H9 (cell line): Measurements from ENCODE around the gene HSD17B3. TPM values are rescaled to one million over a fixed set of nuclear protein-coding genes. Genes with fewer than 3 reads are reported as not detected.

Experiments
- DNase-seq: peaks from one replicate; pipeline ENCODE4 v3.0.0-alpha.2; 2017
- H2AFZ ChIP-seq: one replicate; pipeline ENCODE4 v1.6.1; 2013; ENCODE audit warnings: mild to moderate bottlenecking, low read length, control low read depth, moderate library complexity
- H2AK5ac ChIP-seq: 2 replicates; pipeline ENCODE4 v1.6.1; 2013; ENCODE audit warnings: low read length, control low read depth, mixed read lengths; ENCODE audit not compliant: insufficient read length
- H2BK120ac ChIP-seq: one replicate; pipeline ENCODE4 v1.6.1; 2013; ENCODE audit warnings: low read depth, mild to moderate bottlenecking, low read length, control low read depth, inconsistent platforms; ENCODE audit not compliant: poor library complexity, severe bottlenecking
- H2BK12ac ChIP-seq: 2 replicates; pipeline ENCODE4 v1.6.1; 2013; ENCODE audit warnings: low read length, control low read depth, mixed read lengths, low read depth; ENCODE audit not compliant: insufficient read length
- H2BK15ac ChIP-seq: 2 replicates; pipeline ENCODE4 v1.6.1; 2013; ENCODE audit warnings: low read depth, low read length, control low read depth
- H2BK20ac ChIP-seq: one replicate; pipeline ENCODE4 v1.6.1; 2013; ENCODE audit warnings: low read depth, mild to moderate bottlenecking, low read length, control low read depth, inconsistent platforms; ENCODE audit not compliant: poor library complexity, severe bottlenecking
- H2BK5ac ChIP-seq: 2 replicates; pipeline ENCODE4 v1.6.1; 2013; ENCODE audit warnings: low read length, control low read depth, mixed read lengths; ENCODE audit not compliant: insufficient read length
- H3K14ac ChIP-seq: 2 replicates; pipeline ENCODE4 v1.6.1; 2013; ENCODE audit warnings: low read length, control low read depth; ENCODE audit not compliant: insufficient read depth
- H3K18ac ChIP-seq: 2 replicates; pipeline ENCODE4 v1.6.1; 2013; ENCODE audit warnings: low read depth, mild to moderate bottlenecking, mixed read lengths, low read length, control low read depth; ENCODE audit not compliant: insufficient read length
- H3K23ac ChIP-seq: 2 replicates; pipeline ENCODE4 v1.6.1; 2013; ENCODE audit warnings: low read length, control low read depth, mixed read lengths, low read depth; ENCODE audit not compliant: insufficient read length
- H3K23me2 ChIP-seq: 2 replicates; pipeline ENCODE4 v1.6.1; 2013; ENCODE audit warnings: low read depth, mild to moderate bottlenecking, mixed read lengths, low read length, control low read depth; ENCODE audit not compliant: insufficient read length, poor library complexity, severe bottlenecking
- H3K27ac ChIP-seq: 2 replicates; pipeline ENCODE4 v1.5.1; 2013; ENCODE audit warnings: low read length, control low read depth, mixed read lengths, low read depth; ENCODE audit not compliant: insufficient read length
- H3K27me3 ChIP-seq: 2 replicates; pipeline ENCODE4 v1.6.1; 2013; ENCODE audit warnings: low read length, control low read depth, inconsistent platforms; ENCODE audit not compliant: insufficient read depth
- H3K4ac ChIP-seq: 2 replicates; pipeline ENCODE4 v1.6.1; 2013; ENCODE audit warnings: low read depth, mild to moderate bottlenecking, control low read depth, inconsistent platforms, low read length, moderate library complexity
- H3K4me1 ChIP-seq: 2 replicates; pipeline ENCODE4 v1.6.1; 2013; ENCODE audit warnings: low read length, control low read depth, inconsistent platforms; ENCODE audit not compliant: insufficient read depth
- H3K4me2 ChIP-seq: 2 replicates; pipeline ENCODE4 v1.6.1; 2013; ENCODE audit warnings: low read length, control low read depth, mixed read lengths; ENCODE audit not compliant: insufficient read length, insufficient read depth
- H3K56ac ChIP-seq: 2 replicates; pipeline ENCODE4 v1.6.1; 2013; ENCODE audit warnings: low read depth, mild to moderate bottlenecking, mixed read lengths, low read length, control low read depth; ENCODE audit not compliant: insufficient read length
- H3K79me1 ChIP-seq: 2 replicates; pipeline ENCODE4 v1.6.1; 2013; ENCODE audit warnings: low read depth, mild to moderate bottlenecking, moderate library complexity, low read length, control low read depth, inconsistent platforms; ENCODE audit not compliant: insufficient read depth, poor library complexity, severe bottlenecking
- H3K79me2 ChIP-seq: 2 replicates; pipeline ENCODE4 v1.6.1; 2013; ENCODE audit warnings: low read length, control low read depth, inconsistent platforms; ENCODE audit not compliant: insufficient read depth
- H3K9ac ChIP-seq: 2 replicates; pipeline ENCODE4 v1.6.1; 2013; ENCODE audit warnings: low read length, control low read depth, mixed read lengths; ENCODE audit not compliant: insufficient read length; ENCODE audit errors: extremely low read depth
- H3K9me3 ChIP-seq: one replicate; pipeline ENCODE4 v1.6.1; 2013; ENCODE audit warnings: low read depth, low read length, inconsistent platforms; ENCODE audit not compliant: control insufficient read depth
- H3T11ph ChIP-seq: one replicate; pipeline ENCODE4 v1.6.1; 2013; ENCODE audit warnings: mild to moderate bottlenecking, low read length, control low read depth, inconsistent platforms
- H4K20me1 ChIP-seq: one replicate; pipeline ENCODE4 v1.6.1; 2013; ENCODE audit not compliant: control insufficient read depth, insufficient read length, insufficient read depth
- H4K5ac ChIP-seq: 2 replicates; pipeline ENCODE4 v1.6.1; 2013; ENCODE audit warnings: low read depth, mild to moderate bottlenecking, mixed read lengths, low read length, control low read depth; ENCODE audit not compliant: insufficient read length
- H4K8ac ChIP-seq: replicated peaks from 2 replicates; pipeline ENCODE4 v1.6.1; 2013; ENCODE audit warnings: low read length, control low read depth, mixed read lengths, low read depth; ENCODE audit not compliant: insufficient read length
- H4K91ac ChIP-seq: 2 replicates; pipeline ENCODE4 v1.6.1; 2013; ENCODE audit warnings: low read depth, mild to moderate bottlenecking, moderate library complexity, mixed read lengths, low read length, control low read depth; ENCODE audit not compliant: insufficient read length
- H3K27ac Mint-ChIP-seq, 3 experiments: 2 replicates in 2 of 3; 3 replicates in 1 of 3; pipeline ENCODE4 v1.8.0; 2020 to 2021; ENCODE audit warnings: mixed read lengths in 3 of 3, mild to moderate bottlenecking in 1 of 3, moderate library complexity in 1 of 3
- H3K27me3 Mint-ChIP-seq: 2 replicates; pipeline ENCODE4 v1.8.0; 2021; ENCODE audit warnings: low read depth, mild to moderate bottlenecking, moderate library complexity, mixed read lengths
- H3K36me3 Mint-ChIP-seq, 3 experiments: 2 replicates in 2 of 3; 3 replicates in 1 of 3; pipeline ENCODE4 v1.8.0; 2020 to 2021; ENCODE audit warnings: low read depth in 3 of 3, mixed read lengths in 3 of 3; ENCODE audit not compliant: insufficient read depth in 1 of 3
- H3K4me1 Mint-ChIP-seq, 2 experiments: 2 replicates each; pipeline ENCODE4 v1.8.0; 2020; ENCODE audit warnings: mixed read lengths in 2 of 2
- H3K4me3 Mint-ChIP-seq, 2 experiments: 2 replicates in 1 of 2; 3 replicates in 1 of 2; pipeline ENCODE4 v1.8.0; 2020 to 2021; ENCODE audit warnings: mild to moderate bottlenecking in 2 of 2, mixed read lengths in 2 of 2, moderate library complexity in 1 of 2
- H3K9me3 Mint-ChIP-seq, 2 experiments: 2 replicates in 1 of 2; 3 replicates in 1 of 2; pipeline ENCODE4 v1.8.0; 2020; ENCODE audit warnings: mild to moderate bottlenecking in 2 of 2, mixed read lengths in 2 of 2, moderate library complexity in 1 of 2
- CTCF ChIP-seq: fragments of 200-600 bp; sonication (generic); conservative IDR thresholded peaks from 3 replicates; pipeline ENCODE4 v1.8.0; 2021; ENCODE audit warnings: antibody characterized with exemption, mild to moderate bottlenecking
- WGBS: extraction: QIAGEN DNeasy Blood & Tissue Kit; methylation state at CpG from one replicate; pipeline ENCODE4 v1.1.7; 2013; ENCODE audit warnings: missing lambda C conversion rate, low lambda C conversion rate, mixed read lengths; ENCODE audit not compliant: insufficient read length; ENCODE audit errors: extremely low coverage; 5-methylcytosine and 5-hydroxymethylcytosine counted together
- total RNA-seq: library from RNA; stranded (reverse); gene quantifications from 2 replicates; pipeline ENCODE4 v1.2.1, GENCODE V29; 2021

The HSD17B3 gene
- total RNA-seq, 1 experiment from 2014 or later: not detected

GRCh38 chr9:96209407-96210271, 92.3 kb downstream of the HSD17B3 start:
- Histone ChIP-seq H4K91ac (no peak overlapping the region), H2BK12ac (no peak overlapping the region), H3K4me1 (no peaks in the 10 kb centered on the region), H4K8ac (no peak overlapping the region), H2BK15ac (no peak overlapping the region), H3T11ph (no peak overlapping the region), H4K5ac (no peak overlapping the region), H2AK5ac (no peak overlapping the region), H2AFZ (no peak overlapping the region), H4K20me1 (no peaks in the 10 kb centered on the region), H2BK120ac (no peak overlapping the region), H3K23me2 (no peaks in the 10 kb centered on the region), H3K23ac (no peak overlapping the region), H3K27me3 (no peaks in the 10 kb centered on the region), H3K79me1 (no peaks in the 10 kb centered on the region), H3K14ac (peak overlapping the region; percentile 43; the same call in 1 of the 2 replicates), H3K18ac (no peak overlapping the region), H3K79me2 (no peaks in the 10 kb centered on the region), H3K9me3 (no peaks in the 10 kb centered on the region), H3K27ac (no peak overlapping the region), H2BK5ac (no peak overlapping the region), H3K4ac (no peak overlapping the region), H2BK20ac (no peak overlapping the region), H3K4me2 (no peak overlapping the region), H3K56ac (no peak overlapping the region), H3K9ac (no peak overlapping the region)
- Mint-ChIP-seq H3K36me3 (peaks cover 0 to 8% (median 3%) of the 10 kb centered on the region in 3 experiments; a peak in 5 of 7 replicates), H3K27me3 (peaks cover 10% of the 10 kb centered on the region), H3K9me3 (peaks cover 11 to 12% of the 10 kb centered on the region in 2 experiments), H3K4me3 (no peak overlapping the region), H3K4me1 (peaks cover 4 to 5% of the 10 kb centered on the region in 2 experiments), H3K27ac (no peak overlapping the region)
- DNase-seq: no peak
- TF ChIP-seq CTCF: no peak
- WGBS: no CpG with 5 or more reads among the region's 7 CpGs
